Measurements from ENCODE around the gene TSPAN5.
"Not testable (repeated sequence)": the region's sequence is repeated elsewhere in the genome, so short reads cannot be mapped to it uniquely, and the experiment has no call there.

Gene TSPAN5

DNA sequence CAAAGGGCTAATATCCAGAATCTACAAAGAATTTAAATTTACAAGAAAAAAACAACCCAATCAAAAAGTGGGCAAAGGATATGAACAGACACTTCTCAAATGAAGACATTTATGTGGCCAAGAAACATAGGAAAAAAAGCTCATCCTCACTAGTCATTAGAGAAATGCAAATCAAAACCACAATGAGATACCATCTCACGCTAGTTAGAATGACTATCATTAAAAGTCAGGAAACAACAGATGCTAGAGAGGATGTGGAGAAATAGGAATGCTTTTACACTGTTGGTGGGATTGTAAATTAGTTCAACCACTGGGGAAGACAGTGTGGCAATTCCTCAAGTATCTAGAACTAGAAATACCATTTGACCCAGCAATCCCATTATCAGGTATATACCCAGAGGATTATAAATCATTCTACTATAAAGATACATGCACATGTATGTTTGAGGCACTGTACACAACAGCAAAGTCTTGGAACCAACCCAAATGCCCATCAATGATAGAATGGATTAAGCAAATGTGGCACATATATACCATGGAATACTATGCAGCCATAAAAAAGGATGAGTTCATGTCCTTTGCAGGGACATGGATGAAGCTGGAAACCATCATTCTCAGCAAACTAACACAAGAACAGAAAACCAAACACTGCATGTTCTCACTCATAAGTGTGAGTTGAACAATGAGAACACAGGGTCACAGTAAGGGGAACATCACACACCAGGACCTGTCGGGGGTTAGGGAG lies 197.1 kb downstream of the TSPAN5 start:
- DNase-seq (ENCODE audit: low read depth in 2 of 2): not testable (repeated sequence)

DNA sequence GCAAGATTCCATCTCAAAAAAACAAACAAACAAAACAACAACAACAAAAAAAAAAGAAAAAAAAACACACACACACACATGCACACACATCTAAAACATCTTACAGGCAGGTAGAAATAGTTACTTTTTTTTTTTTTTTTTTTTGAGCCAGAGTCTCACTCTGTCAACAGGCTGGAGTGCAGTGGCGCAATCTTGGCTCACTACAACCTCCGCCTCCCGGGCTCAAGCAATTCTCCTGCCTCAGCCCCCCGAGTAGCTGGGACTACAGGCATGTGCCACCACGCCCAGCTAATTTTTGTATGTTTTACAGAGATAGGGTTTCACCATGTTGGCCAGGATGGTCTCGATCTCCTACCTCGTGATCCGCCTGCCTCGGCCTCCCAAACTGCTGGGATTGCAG lies 201.0 kb downstream of the TSPAN5 start:
- not testable (repeated sequence) for DNase-seq (ENCODE audit: low read depth in 2 of 2)

DNA sequence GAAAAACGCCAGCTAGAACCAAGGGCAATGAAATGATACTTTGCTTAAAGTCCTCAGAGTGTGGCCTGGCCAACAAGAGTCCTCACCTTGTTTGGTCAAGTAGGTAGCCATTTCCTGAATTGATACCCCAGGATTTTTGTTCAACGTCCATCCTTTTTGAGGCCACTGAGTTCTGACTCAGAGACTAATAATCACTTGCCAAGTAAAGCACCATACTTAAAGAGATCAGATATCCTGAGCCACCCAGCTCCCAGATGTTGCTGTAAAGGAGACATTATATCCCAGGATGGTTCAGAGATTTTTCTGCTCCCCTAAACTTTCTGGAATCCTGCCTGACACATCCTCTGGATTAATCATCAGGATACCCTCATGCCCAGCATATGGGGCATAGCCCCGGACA lies 206.3 kb downstream of the TSPAN5 start:
- DNase-seq (ENCODE audit: low read depth in 2 of 2): no peak

DNA sequence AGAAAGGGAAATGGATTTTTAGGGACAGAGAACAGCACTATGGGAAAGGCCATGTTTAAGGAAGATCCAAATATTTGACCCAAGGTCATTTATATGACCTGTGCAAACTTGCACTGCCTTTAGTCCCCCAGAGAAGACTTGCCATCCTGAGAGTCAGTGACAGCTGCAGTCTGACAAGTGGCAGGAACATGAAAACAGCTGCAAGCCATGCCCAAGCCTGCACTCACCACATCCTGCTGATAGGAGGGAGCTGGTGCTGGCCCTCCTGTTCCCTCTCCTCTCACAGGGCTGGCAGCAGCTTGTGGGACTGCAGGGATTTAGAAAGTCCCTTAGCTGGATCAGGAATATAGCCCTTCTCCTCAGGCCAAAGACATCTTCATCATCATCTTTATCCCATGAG lies 209.5 kb downstream of the TSPAN5 start:
- DNase-seq (ENCODE audit: low read depth in 2 of 2): no peak

DNA sequence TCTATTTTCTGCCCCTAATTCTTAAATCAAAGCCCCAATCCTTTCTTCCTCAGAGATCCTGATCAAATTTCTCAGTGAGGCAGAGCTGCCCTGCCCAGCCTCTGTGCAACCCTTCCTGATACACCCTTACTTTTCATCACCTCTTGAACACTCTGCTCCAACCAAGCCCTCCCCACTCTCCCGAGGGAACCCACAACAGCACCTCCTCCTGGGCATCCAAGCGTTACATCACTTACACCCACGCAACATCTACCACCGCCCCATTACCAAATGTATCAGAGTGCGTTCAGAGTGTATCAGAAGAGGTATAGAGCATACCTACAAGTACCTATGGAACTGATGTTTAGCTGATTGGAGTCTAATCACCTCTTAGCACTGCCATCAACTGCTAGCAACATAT lies 210.8 kb downstream of the TSPAN5 start:
- no peak for DNase-seq (ENCODE audit: low read depth in 2 of 2)

DNA sequence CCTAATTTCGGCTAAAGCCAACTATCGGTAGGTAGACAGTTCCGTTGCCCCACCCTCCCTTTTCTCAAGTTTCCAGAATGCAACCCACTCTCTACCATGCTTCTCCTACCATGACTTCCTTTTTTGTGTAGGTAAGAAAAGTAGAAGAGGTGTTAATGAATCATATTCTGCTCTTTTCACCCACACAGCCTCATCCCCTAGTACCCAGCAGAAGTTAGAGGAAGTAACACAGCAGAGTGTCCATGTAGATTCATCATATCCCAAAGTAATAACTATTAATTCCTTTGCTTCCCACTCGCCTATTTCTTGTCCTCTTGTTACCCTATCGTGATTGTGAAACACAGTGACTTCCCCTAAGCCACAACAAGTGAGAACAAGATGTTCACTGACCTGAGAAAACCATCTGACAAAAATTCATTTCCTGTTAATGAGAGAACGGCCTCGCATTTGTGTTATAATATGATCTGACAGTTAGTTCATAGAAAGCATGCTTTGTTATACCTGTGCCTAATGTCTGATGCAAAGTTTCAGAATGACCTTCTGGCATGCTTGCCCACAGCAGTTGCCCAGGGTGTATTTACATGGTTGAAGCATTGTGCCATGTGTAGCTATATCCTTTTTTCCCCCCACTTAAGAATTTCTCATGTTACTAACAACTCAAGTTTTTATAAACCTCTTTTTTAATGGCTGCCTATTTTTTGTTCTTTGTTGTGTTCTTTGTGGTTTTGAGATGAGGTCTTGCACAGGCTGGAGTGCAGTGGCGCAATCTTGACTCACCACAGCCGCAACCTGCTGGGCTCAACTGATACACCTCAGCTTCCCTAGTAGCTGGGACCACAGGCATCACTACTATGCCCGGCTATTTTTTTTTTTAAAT lies 211.7 kb downstream of the TSPAN5 start:
- peak; percentile 47 for DNase-seq (ENCODE audit: low read depth in 2 of 2)

DNA sequence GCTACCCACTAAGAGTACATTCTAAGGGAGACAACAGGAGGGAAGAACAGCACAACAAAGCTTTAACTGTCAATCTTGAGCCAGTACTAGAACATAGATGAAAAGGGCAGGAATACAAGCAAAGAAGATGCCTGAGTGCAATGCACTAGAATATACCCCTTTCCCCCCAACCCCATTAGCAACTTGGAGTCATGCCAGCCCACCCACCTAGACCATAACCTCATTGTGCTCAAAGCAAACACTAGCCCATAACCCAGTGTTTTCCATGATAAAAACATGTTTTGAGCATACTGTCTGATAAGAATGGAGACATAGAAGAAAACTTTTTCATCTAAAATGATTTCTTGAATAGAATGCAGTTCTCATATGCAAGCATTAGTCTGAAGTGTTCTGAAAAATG lies 214.0 kb downstream of the TSPAN5 start:
- DNase-seq (ENCODE audit: low read depth in 2 of 2): no peak

DNA sequence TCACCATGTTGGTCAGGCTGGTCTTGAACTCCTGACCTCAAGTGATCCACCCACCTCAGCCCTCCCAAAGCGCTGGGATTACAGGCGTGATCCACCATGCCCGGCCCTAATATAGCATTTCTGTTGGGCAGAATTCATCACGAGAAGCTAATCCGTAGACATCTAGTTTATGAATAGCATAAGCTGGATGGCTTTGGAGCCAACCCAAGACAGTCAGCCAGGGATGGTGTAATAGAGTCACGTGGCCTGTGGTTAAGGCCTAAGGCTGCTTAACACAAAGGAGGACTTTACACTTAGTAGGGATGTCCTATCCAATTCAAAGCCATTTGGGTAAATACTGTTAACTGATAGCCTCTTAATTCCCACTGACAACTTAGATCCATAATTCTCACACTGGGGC lies 223.6 kb downstream of the TSPAN5 start:
- DNase-seq (ENCODE audit: low read depth in 2 of 2): no peak

DNA sequence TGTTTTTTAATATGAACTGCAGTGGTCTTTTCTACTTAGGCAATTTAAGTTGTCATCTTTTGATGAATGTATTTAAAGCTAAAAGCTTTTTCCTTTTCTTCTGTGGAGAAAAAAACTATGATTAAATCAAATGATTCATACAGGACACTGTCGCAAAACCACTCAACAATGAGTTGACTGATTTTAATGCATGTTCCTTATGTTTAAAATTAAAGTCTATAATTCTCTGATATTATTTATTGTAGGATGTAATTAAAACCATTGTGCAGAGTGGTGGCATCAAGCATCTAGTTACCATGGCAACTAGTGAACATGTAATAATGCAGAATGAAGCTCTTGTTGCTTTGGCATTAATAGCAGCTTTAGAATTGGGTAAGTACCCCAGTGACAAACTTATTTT lies 224.7 kb downstream of the TSPAN5 start:
- DNase-seq (ENCODE audit: low read depth in 2 of 2): no peak

DNA sequence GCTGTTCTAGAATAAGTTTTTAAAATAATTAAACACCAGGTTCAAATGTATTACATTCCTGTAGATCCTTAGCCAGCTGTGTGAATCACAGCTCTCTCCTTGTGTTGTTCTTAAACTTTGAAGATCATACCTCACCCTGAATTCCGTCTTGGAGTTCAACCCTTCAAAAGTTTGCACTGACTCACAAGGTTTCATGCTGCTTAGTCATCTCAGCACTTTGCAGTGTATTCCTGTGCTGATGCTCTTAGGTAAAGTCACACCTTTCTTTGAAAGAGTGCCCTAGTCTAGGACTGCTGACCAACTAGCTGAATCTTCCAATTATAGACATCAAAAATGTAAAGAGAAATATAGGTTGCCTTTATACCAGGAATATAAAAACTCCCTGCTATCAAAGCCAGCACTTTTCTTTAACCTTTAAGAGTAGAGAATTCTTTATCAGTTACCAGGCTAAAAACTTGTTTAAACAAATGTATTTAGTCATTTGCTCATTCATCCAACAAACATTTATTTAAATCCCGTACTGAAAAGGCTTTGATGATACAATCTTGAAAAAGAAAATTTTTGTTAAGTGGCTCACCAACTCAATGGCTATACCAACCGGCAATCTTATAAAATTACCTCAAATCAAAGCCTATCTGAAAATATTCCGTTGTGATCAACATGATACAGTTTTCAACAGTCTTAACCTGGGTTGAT lies 227.6 kb downstream of the TSPAN5 start:
- DNase-seq (ENCODE audit: low read depth in 2 of 2): no peak

DNA sequence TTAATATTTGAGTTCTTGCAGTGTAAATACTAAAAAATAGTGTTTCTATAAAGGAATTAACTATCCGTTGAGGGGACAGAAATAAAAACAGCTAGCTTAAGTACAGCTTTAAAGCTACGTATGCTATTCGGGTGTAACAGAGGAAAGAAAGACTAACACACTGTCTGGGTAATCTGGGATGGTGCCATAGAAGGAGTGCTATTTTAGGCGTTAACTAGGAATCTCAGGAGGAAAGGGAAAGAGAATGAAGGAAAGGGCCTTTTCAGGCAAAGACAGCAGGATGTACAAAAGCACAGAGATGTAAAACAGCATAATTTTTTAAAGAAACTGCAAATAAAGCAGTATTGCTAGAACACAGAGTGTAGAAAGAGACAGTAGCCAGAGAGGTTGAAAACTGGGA lies 235.4 kb downstream of the TSPAN5 start:
- no peak for DNase-seq (ENCODE audit: low read depth in 2 of 2)

DNA sequence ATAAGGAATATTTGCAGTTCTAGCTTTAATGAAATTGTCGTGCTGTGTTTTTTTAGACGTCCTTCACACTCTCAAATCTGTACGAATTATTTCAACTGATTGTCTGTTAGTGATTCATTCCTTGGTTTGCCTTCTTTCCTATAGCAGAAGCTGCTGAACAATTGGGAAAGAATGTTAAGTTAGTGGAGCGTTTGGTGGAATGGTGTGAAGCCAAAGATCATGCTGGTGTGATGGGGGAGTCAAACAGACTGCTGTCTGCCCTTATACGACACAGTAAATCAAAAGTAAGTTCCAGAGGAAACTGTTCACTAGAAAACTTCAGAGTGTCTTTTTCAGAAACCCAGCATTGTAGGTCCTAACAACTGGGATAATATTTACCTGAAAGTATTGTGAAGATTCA lies 237.3 kb downstream of the TSPAN5 start:
- no peak for DNase-seq (ENCODE audit: low read depth in 2 of 2)

All from activated CD8-positive, alpha-beta memory T cell treated with anti-CD3 and anti-CD28 coated beads for 4 hours (primary cell).